ENCODE results near the gene CXCR6.

DNA sequence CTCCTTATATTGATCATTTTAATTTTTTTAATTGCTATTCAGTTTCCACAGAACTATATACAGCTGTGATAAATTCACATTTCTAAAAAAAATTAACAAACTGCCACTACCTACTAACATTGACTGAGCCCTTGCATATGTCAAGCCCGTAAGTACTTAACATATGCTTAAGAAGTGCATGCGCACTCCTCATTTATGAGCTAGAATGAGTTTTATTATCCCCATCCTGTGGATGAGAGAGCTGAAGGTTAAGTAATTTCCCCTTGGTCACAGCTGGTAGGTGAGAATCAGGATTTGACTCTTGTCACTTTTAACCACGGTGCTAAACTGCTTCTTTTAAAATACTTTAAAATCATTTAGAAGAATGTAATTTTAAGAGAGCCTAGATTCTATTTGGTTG is 25.9 kb downstream of the CXCR6 start:
- TF ChIP-seq CTCF (conservative IDR thresholded peaks at IDR 0.05; ENCODE audit: low read depth in 2 of 2) (no peak), EZH2 (IDR thresholded peaks at IDR 0.05; ENCODE audit: low read depth, unreplicated experiment) (no peak), POLR2AphosphoS5 (IDR thresholded peaks at IDR 0.05; ENCODE audit: low read depth) (no peak), EZH2phosphoT487 (IDR thresholded peaks at IDR 0.05; ENCODE audit: unreplicated experiment) (no peak), STAT1 (IDR thresholded peaks at IDR 0.05; ENCODE audit: unreplicated experiment) (no peak), CREB1 (CRISPR knock-in tag; IDR thresholded peaks at IDR 0.05; ENCODE audit: low read depth) (no peak), ZNF331 (CRISPR knock-in tag; IDR thresholded peaks at IDR 0.05; ENCODE audit: low read depth) (no peak), JUNB (IDR thresholded peaks at IDR 0.05; ENCODE audit: unreplicated experiment) (no peak), ETS1 (IDR thresholded peaks at IDR 0.05) (no peak), ZNF462 (CRISPR knock-in tag; IDR thresholded peaks at IDR 0.05) (no peak), ZNF114 (CRISPR knock-in tag; IDR thresholded peaks at IDR 0.05) (no peak)
- TF ChIP-seq, protein P1, sequence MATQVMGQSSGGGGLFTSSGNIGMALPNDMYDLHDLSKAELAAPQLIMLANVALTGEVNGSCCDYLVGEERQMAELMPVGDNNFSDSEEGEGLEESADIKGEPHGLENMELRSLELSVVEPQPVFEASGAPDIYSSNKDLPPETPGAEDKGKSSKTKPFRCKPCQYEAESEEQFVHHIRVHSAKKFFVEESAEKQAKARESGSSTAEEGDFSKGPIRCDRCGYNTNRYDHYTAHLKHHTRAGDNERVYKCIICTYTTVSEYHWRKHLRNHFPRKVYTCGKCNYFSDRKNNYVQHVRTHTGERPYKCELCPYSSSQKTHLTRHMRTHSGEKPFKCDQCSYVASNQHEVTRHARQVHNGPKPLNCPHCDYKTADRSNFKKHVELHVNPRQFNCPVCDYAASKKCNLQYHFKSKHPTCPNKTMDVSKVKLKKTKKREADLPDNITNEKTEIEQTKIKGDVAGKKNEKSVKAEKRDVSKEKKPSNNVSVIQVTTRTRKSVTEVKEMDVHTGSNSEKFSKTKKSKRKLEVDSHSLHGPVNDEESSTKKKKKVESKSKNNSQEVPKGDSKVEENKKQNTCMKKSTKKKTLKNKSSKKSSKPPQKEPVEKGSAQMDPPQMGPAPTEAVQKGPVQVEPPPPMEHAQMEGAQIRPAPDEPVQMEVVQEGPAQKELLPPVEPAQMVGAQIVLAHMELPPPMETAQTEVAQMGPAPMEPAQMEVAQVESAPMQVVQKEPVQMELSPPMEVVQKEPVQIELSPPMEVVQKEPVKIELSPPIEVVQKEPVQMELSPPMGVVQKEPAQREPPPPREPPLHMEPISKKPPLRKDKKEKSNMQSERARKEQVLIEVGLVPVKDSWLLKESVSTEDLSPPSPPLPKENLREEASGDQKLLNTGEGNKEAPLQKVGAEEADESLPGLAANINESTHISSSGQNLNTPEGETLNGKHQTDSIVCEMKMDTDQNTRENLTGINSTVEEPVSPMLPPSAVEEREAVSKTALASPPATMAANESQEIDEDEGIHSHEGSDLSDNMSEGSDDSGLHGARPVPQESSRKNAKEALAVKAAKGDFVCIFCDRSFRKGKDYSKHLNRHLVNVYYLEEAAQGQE (IDR thresholded peaks at IDR 0.05; ENCODE audit: unreplicated experiment): no peak

All from GM23338 (cell line).